ENCODE measurements around the gene DOK7.

Gene DOK7

GRCh38 chr4:3427706-3428446 lies 35.2 kb upstream of the DOK7 start:
- DNase-seq (ENCODE audit: low read depth in 3 of 3): no peak

GRCh38 chr4:3429651-3430050 lies 33.5 kb upstream of the DOK7 start:
- DNase-seq (ENCODE audit: low read depth in 3 of 3): no peak

- no peak for DNase-seq (ENCODE audit: low read depth in 3 of 3)
Measured at GRCh38 chr4:3430524-3430923, 32.6 kb upstream of the DOK7 start.

DNA sequence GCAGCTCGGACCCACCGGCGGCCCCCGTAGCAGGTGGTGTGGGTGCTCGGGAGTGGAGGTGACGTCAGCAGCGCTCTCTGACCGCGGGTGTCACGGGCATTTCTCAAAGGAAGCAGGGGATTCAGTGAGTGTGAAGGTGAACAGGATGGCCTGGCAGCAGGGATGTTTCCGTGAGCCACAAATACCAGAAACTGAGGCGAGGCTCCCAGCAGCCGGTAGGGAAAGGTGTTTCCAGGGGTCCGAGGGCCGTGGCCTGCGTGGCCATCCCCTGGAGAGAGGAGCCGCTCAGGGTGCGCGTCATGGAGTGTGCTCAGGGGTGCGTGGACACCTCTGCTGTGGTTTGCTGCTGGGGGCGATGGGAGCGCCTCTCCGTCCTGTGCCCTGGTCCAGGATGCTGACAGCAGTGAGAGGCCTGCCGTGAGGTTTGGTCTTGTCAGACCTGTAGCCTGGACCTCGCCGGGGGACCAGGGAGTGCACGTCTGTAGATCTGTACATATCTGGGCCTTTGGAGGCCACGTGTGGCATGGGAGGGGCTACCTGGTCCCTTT lies 31.6 kb upstream of the DOK7 start:
- no peak for DNase-seq (ENCODE audit: low read depth in 3 of 3)

DNA sequence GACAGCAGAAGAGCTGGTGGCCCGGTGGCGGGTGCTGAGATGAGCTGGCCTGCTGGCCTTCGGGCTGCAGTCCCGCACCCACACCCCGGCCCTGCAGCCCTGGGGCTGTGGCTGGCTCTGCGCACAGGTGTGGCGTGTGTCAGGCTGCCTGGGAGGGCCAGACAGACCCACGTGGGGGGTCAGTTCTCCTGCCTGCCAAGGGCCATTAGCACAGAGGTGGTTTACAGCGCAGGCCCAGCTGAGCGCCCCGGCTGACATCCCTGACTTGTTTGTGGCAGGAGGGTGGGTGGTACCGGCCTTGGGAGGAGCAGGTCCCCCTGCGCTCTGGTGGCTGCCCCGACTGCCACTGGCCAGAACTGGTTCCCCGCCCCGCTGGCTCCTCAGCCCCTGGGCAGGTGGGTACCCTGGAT lies 30.7 kb upstream of the DOK7 start:
- no peak for DNase-seq (ENCODE audit: low read depth in 3 of 3)

- DNase-seq (ENCODE audit: low read depth in 3 of 3): no peak
Measured at GRCh38 chr4:3433138-3433869, 29.8 kb upstream of the DOK7 start.

DNA sequence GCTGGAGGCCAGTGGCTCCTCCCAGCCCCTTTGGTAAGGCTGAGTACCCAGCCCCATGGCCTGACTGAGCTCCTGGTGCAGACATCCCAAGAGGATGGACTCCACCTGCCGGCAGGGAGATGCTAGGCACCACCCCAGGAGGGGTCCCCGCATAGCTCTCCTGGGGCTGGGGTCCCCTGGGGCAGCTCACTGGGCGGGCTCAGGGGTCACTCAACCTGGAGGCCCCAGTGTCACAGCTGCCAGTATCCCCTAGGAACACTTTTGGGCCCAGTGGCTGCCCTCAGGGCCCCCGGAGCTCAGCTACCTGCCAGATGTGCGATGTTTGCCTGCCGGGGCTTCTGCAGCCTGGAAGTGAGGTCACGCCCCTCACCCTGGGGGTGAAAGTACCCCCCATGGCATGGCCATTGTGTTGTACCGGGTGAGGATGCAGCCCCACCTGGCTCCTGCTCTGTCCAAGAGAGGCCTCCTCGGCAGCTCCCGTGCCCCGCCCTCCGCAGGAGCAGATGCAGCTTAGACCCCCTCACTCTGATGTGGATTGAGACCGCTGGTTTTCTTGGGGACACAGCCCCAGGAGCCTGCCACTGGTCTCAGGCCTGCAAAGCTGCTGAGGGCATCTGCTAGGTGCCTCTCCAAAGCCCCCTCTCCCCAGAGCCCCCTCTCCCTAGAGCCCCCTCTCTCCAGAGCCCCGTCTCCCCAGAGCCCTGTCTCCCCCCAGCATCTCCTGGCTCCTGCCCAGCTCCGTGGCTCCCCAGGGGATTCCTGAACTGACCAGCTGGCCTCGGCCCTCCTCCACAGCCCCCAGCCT lies 28.0 kb upstream of the DOK7 start:
- no peak for DNase-seq (ENCODE audit: low read depth in 3 of 3)

GRCh38 chr4:3435686-3435956 lies 27.5 kb upstream of the DOK7 start:
- DNase-seq (ENCODE audit: low read depth in 3 of 3): no peak

DNA sequence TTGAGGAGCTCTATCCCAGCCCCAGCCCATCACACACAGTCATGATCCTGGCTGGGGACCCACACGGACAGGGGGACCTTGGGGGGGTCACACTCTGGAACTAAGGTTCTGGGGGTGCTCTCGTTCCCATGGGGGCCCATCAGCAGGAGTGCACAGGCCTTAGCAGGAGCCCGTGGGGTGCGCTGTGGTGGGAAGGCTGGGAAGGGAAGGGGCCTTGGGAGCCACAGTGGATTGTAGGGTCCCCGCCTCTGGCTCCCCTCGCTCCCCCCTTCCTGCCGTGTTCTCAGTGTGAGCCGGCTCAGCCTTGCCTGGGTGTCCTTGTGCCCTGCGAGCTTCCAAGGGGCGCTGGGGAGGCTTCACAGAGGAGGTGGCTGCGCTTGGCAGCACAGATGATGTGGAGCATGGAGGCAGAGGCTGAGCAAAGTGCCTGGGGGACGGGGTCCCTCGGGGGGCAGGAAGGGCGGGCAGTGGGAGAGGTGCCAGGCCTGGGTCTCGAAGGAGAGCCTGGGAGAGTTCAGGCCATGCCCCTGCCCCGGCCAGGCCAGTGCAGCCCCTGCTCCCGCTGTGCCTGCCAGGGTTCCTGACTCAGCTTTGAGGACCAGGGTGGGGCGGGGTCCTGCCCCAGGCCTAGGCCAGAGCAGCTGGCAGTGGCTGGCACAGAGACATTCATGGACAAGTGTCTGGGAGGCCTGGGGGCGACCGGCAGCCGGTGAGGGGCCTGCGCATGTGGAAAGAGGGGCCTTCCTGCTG lies 26.9 kb upstream of the DOK7 start:
- no peak for DNase-seq (ENCODE audit: low read depth in 3 of 3)

GRCh38 chr4:3436798-3437581 lies 26.1 kb upstream of the DOK7 start:
- no peak for DNase-seq (ENCODE audit: low read depth in 3 of 3)

DNA sequence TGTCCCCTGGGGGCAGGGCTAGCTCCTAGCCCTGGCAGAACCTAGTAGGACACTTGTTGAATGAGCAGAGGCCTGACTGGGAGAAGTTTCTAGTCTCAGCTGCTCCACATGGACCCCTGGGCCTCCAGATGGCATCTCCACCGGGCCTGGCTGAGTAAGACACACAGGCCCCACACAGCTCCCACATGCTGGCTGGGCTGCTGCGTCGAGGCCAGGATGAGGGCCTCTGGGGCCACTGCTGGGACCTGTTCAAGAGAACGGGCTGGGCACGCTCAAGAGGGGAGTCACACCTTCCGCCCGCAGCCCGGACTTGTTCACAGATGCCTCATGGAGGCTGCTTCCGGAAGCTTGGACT lies 25.5 kb upstream of the DOK7 start:
- no peak for DNase-seq (ENCODE audit: low read depth in 3 of 3)

GRCh38 chr4:3437998-3438846 lies 24.9 kb upstream of the DOK7 start:
- no peak for DNase-seq (ENCODE audit: low read depth in 3 of 3)

DNA sequence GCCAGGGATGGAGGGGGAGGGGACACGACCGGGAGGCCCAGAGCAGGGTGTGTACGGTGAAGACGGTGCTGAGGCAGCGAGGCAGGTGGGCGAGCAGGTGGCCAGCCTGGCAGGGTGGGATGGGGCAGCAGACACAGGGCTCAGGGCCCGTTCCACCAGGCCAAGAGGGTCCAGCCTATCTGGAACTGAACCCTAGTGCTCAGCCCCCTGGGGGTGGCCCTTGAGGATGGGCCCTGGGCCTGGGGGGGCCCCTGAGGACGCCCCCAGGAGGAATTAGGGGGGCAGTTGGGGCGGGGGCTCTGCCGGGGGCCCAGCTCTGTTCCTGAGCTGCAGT lies 24.3 kb upstream of the DOK7 start:
- no peak for DNase-seq (ENCODE audit: low read depth in 3 of 3)

DNA sequence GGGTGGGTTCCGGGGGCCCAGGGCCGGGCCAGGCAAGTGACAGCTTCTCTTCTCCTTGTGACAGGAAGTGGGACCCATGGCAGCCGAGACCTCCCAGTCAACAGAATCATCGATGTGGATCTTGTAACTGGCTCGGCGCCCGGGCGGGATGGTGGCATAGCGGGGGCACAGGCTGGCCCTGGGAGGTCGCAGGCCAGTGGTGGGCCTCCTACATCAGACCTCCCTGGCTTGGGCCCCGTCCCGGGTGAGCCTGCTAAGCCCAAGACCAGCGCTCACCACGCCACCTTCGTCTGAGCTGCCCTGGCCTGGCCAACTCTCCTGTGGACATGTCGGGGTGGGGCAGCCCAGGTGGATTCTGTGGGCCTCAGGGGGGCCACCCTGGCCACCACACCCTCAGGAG lies 23.7 kb upstream of the DOK7 start:
- DNase-seq (ENCODE audit: low read depth in 3 of 3): no peak

- DNase-seq (ENCODE audit: low read depth in 3 of 3): no peak
Measured at GRCh38 chr4:3440011-3440410, 23.1 kb upstream of the DOK7 start.

DNA sequence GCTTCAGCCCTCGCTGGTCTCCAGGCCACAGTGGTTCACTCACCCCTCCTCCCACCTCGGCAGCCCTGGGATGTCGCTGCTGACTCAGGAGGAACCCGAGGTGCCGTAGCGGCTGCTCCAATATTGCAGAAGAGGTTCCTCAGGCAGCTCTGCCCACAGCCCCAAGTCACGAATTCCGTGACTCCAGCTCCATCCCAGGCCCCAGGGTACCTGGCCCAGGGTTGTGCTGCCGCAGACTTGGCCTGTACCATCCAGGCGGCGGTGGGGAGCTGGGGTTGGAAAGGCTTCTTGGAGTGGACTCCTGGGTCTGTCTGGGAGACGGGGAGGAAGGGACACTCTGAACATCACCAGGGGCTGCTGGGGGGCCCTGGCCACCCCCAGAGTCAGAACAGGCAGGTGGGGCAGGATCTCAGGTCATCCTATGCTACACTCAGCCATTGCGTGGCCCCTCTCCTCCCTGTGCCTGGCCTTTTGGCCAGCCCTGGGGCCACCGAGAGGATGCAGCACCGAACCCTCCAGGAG lies 22.1 kb upstream of the DOK7 start:
- DNase-seq (ENCODE audit: low read depth in 3 of 3): no peak

- DNase-seq (ENCODE audit: low read depth in 3 of 3): no peak
Measured at GRCh38 chr4:3441501-3442459, 21.3 kb upstream of the DOK7 start, which contains the start of gene HGFAC. HGFAC (plus strand) TSS chr4:3441968; CDS start chr4:3442002, 34 bp downstream.

GRCh38 chr4:3442460-3442958 lies 20.6 kb upstream of the DOK7 start:
- no peak for DNase-seq (ENCODE audit: low read depth in 3 of 3)

All from stimulated activated CD4-positive, alpha-beta T cell treated with anti-CD3 and anti-CD28 coated beads, TNF-alpha, amount 100 ng/mL, for 24 hours (primary cell).